ENCODE results near the gene COQ10A. TPM values are rescaled to one million over a fixed set of nuclear protein-coding genes. Genes with fewer than 3 reads are reported as not detected.

COQ10A gene
- total and polyA plus RNA-seq, 9 of the 15 experiments (the other 6 are each of a cell fraction or from before 2014, with no cell fraction given) = 3.1 to 26.4 (median 12.7) TPM

- peak; percentile 72 for TF ChIP-seq ARID4B (CRISPR knock-in tag; IDR thresholded peaks at IDR 0.05)
- peak; percentile 60 to 91 (median 61); a peak in 4 of 6 replicates for TF ChIP-seq ZBTB11 (CRISPR knock-in tag; IDR thresholded peaks at IDR 0.05)
- 0 out of 2 replicates have a peak, but pooled peaks have one; percentile 47 for TF ChIP-seq ZBTB12 (CRISPR knock-in tag; IDR thresholded peaks at IDR 0.05)
- TF ChIP-seq GABPA (tag; conservative IDR thresholded peaks at IDR 0.05; ENCODE audit: low read depth) = peak; percentile 94
- TF ChIP-seq SIN3B (IDR thresholded peaks at IDR 0.05; ENCODE audit: low read depth) = peak; percentile 75
- 0 out of 2 replicates have a peak, but pooled peaks have one; percentile 5 for TF ChIP-seq DPF2 (IDR thresholded peaks at IDR 0.05)
- peak; percentile 89 for TF ChIP-seq KAT2B (IDR thresholded peaks at IDR 0.05; ENCODE audit: low read depth, low read length)
- TF ChIP-seq U2AF1 (optimal IDR thresholded peaks at IDR 0.05; ENCODE audit: low read depth, low read length) = no peak
- no peak for TF ChIP-seq MXD1 (CRISPR knock-in tag; IDR thresholded peaks at IDR 0.05; ENCODE audit: borderline replicate concordance, poor library complexity, severe bottlenecking)
- peak; percentile 68; the same call in 1 of the 2 replicates for TF ChIP-seq ZNF197 (CRISPR knock-in tag; IDR thresholded peaks at IDR 0.05; ENCODE audit: low read depth)
- TF ChIP-seq FIP1L1 (IDR thresholded peaks at IDR 0.05; ENCODE audit: low read depth, low read length, poor library complexity, severe bottlenecking) = peak; percentile 42
- 0 out of 2 replicates have a peak, but pooled peaks have one; percentile 44 for TF ChIP-seq POLR2AphosphoS5 (IDR thresholded peaks at IDR 0.05; ENCODE audit: control insufficient read depth, insufficient read depth, low read depth, low read length)
- TF ChIP-seq BACH1 (tag; IDR thresholded peaks at IDR 0.05) = no peak
- TF ChIP-seq TAF1 (IDR thresholded peaks at IDR 0.05; ENCODE audit: control insufficient read depth, extremely low read depth, insufficient read depth, low read length, severe bottlenecking) = peak; percentile 66
- TF ChIP-seq ZNF444 (CRISPR knock-in tag; IDR thresholded peaks at IDR 0.05) = no peak
Observed at GRCh38 chr12:56224102-56224701, 42.5 kb upstream of the COQ10A start, which contains the start of gene NABP2 (continued).

All from K562 (cell line).